Astrocyte (in vitro differentiated cells and primary cell): ENCODE measurements around the gene ZNF138. TPM values are rescaled to one million over a fixed set of nuclear protein-coding genes. Genes with fewer than 3 reads are reported as not detected.
"Not testable (repeated sequence)": the region's sequence is repeated elsewhere in the genome, so short reads cannot be mapped to it uniquely, and the experiment has no call there.

Source experiments
- DNase-seq: peaks from one replicate; pipeline ENCODE4 v3.0.0-alpha.2; 2010; ENCODE audit warnings: low read depth
- FAIRE-seq: peaks from 2 replicates; lab custom pipeline; 2011; peaks lifted over from hg19 to GRCh38; lab: Jason Lieb, UNC
- H2AFZ ChIP-seq: 2 replicates; pipeline ENCODE4 v1.6.0; 2012; ENCODE audit warnings: low read depth, low read length, inconsistent platforms
- H3K27ac ChIP-seq: 2 replicates; pipeline ENCODE4 v1.5.1; 2011; ENCODE audit warnings: low read depth, low read length, inconsistent platforms
- H3K27me3 ChIP-seq: 2 replicates; pipeline ENCODE4 v1.6.0; 2011; ENCODE audit warnings: low read length, inconsistent platforms; ENCODE audit not compliant: insufficient read depth
- H3K36me3 ChIP-seq: 2 replicates; pipeline ENCODE4 v1.5.1; 2011; ENCODE audit warnings: low read length, inconsistent platforms; ENCODE audit not compliant: insufficient read depth
- H3K4me1 ChIP-seq: 2 replicates; pipeline ENCODE4 v1.5.1; 2011; ENCODE audit warnings: low read length, inconsistent platforms; ENCODE audit not compliant: insufficient read depth
- H3K4me2 ChIP-seq: 2 replicates; pipeline ENCODE4 v1.6.0; 2012; ENCODE audit warnings: low read length, inconsistent platforms
- H3K4me3 ChIP-seq: 2 replicates; pipeline ENCODE4 v1.5.1; 2011; ENCODE audit warnings: low read depth, mild to moderate bottlenecking, low read length, inconsistent platforms; ENCODE audit not compliant: insufficient read depth
- H3K79me2 ChIP-seq: 2 replicates; pipeline ENCODE4 v1.6.0; 2012; ENCODE audit warnings: mild to moderate bottlenecking, low read length, inconsistent platforms; ENCODE audit not compliant: insufficient read depth
- H3K9ac ChIP-seq: 2 replicates; pipeline ENCODE4 v1.6.0; 2012; ENCODE audit warnings: mild to moderate bottlenecking, low read length, inconsistent platforms
- H3K9me3 ChIP-seq: 2 replicates; pipeline ENCODE4 v1.5.1; 2012; ENCODE audit warnings: low read depth, mild to moderate bottlenecking, low read length, inconsistent platforms; ENCODE audit not compliant: insufficient read depth
- H4K20me1 ChIP-seq: 2 replicates; pipeline ENCODE4 v1.6.0; 2012; ENCODE audit warnings: low read length, inconsistent platforms; ENCODE audit not compliant: insufficient read depth
- H3K27ac Mint-ChIP-seq: one replicate; pipeline ENCODE4 v1.8.0; 2021; ENCODE audit warnings: mild to moderate bottlenecking, mixed read lengths; ENCODE audit not compliant: unreplicated experiment
- H3K27me3 Mint-ChIP-seq: one replicate; pipeline ENCODE4 v1.8.0; 2021; ENCODE audit warnings: low read depth, mixed read lengths; ENCODE audit not compliant: unreplicated experiment
- H3K36me3 Mint-ChIP-seq: one replicate; pipeline ENCODE4 v1.8.0; 2021; ENCODE audit warnings: low read depth, mixed read lengths; ENCODE audit not compliant: unreplicated experiment
- H3K4me1 Mint-ChIP-seq: one replicate; pipeline ENCODE4 v1.8.0; 2021; ENCODE audit warnings: low read depth, mixed read lengths; ENCODE audit not compliant: unreplicated experiment
- H3K4me3 Mint-ChIP-seq: one replicate; pipeline ENCODE4 v1.8.0; 2021; ENCODE audit warnings: mild to moderate bottlenecking, moderate library complexity, mixed read lengths; ENCODE audit not compliant: unreplicated experiment
- H3K9me3 Mint-ChIP-seq: one replicate; pipeline ENCODE4 v1.8.0; 2021; ENCODE audit warnings: mild to moderate bottlenecking, mixed read lengths; ENCODE audit not compliant: unreplicated experiment
- EZH2 ChIP-seq: IDR thresholded peaks from 2 replicates; pipeline ENCODE4 v1.6.1; 2012; ENCODE audit warnings: mild to moderate bottlenecking, low read length, inconsistent platforms; ENCODE audit not compliant: insufficient read depth
- total RNA-seq: library from RNA; stranded (reverse); gene quantifications from 2 replicates; pipeline ENCODE4 v1.2.1, GENCODE V29; 2021
- TF ChIP-seq, protein P1 (sequence below): IDR thresholded peaks from 2 replicates; pipeline ENCODE4 v1.5.1; 2011; ENCODE audit warnings: low read depth, mild to moderate bottlenecking, inconsistent platforms, low read length, moderate library complexity; ENCODE audit not compliant: insufficient read depth

Gene ZNF138
- total RNA-seq, 1 donor from 2014 or later, result 5.7 TPM

DNA sequence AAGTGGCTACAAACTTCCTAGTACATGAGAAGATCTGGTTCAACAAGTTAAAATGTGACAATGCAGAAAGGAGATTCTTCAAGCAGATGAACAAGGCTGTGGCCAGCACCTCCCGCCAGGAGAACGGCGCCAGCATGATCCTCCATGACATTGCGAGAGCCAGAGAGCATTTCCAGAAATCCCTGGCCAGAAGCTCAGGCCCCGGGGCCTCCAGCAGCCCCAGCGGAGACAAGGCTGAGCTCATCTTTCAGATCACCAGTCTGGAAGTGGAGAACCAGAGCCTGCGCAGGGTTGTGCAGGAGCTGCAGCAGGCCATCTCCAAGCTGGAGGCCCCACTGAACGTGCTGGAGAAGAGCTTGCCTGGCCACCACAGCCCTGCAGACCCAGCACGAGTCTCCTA is 68.8 kb downstream of the ZNF138 start:
- Mint-ChIP-seq H3K4me3 (no peak overlapping the region), H3K36me3 (no peaks in the 10 kb centered on the region), H3K4me1 (no peaks in the 10 kb centered on the region), H3K9me3 (peaks cover 9% of the 10 kb centered on the region), H3K27me3 (peaks cover 11% of the 10 kb centered on the region), H3K27ac (no peak overlapping the region)
- no peak for FAIRE-seq
- TF ChIP-seq, protein P1, sequence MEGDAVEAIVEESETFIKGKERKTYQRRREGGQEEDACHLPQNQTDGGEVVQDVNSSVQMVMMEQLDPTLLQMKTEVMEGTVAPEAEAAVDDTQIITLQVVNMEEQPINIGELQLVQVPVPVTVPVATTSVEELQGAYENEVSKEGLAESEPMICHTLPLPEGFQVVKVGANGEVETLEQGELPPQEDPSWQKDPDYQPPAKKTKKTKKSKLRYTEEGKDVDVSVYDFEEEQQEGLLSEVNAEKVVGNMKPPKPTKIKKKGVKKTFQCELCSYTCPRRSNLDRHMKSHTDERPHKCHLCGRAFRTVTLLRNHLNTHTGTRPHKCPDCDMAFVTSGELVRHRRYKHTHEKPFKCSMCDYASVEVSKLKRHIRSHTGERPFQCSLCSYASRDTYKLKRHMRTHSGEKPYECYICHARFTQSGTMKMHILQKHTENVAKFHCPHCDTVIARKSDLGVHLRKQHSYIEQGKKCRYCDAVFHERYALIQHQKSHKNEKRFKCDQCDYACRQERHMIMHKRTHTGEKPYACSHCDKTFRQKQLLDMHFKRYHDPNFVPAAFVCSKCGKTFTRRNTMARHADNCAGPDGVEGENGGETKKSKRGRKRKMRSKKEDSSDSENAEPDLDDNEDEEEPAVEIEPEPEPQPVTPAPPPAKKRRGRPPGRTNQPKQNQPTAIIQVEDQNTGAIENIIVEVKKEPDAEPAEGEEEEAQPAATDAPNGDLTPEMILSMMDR, result no peak
- no peak for TF ChIP-seq EZH2
- Histone ChIP-seq H3K27me3 (no peaks in the 10 kb centered on the region), H2AFZ (no peak overlapping the region), H4K20me1 (no peaks in the 10 kb centered on the region), H3K4me3 (no peak overlapping the region), H3K9me3 (peaks cover 4% of the 10 kb centered on the region), H3K4me1 (no peaks in the 10 kb centered on the region), H3K4me2 (no peak overlapping the region), H3K36me3 (no peaks in the 10 kb centered on the region), H3K79me2 (no peaks in the 10 kb centered on the region), H3K9ac (no peak overlapping the region), H3K27ac (no peak overlapping the region)
- DNase-seq, result no peak

DNA sequence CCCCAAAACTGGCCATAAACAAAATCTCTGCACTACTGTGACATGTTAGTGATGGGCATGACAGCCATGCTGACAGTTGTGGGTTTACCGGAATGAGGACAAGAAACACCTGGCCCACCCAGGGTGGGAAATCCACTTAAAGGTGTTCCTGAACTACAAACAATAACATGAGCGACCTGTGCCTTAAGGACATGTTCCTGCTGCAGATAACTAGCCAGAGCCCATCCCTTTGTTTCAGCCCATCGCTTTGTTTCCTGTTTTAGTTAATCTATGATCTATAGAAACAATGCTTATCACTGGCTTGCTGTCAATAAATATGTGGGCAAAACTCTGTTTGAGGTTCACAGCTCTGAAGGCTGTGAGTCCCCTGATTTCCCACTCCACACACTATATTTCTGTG is 69.3 kb downstream of the ZNF138 start:
- not testable (repeated sequence) for H3K4me3 ChIP-seq, H3K27me3 ChIP-seq, H3K4me1 ChIP-seq, H3K79me2 ChIP-seq, H3K27ac ChIP-seq, H3K4me2 ChIP-seq, H3K9ac ChIP-seq, H3K4me3 Mint-ChIP-seq, H3K27ac Mint-ChIP-seq, FAIRE-seq, H2AFZ ChIP-seq, H4K20me1 ChIP-seq, DNase-seq, H3K36me3 Mint-ChIP-seq, H3K9me3 ChIP-seq, H3K4me1 Mint-ChIP-seq, H3K36me3 ChIP-seq
- Mint-ChIP-seq H3K27me3 (peaks cover 11% of the 10 kb centered on the region), H3K9me3 (peaks cover 13% of the 10 kb centered on the region)

DNA sequence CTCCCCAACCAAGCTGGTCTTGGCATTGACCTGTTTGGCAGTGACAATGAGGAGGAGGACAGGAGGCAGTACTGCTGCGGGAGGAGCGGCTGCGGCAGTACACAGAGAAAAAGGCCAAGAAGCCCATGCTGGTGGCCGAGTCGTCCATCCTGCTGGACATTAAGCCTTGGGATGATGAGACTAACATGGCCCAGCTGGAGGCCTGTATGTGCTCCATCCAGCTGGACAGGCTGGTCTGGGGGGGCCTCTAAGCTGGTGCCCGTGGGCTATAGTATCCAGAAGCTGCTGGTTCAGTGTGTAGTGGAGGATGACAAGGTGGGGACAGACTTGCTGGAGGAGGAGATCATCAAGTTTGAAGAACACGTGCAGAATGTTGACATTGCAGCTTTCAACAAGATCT is 69.7 kb downstream of the ZNF138 start:
- Histone ChIP-seq H2AFZ (no peak overlapping the region), H3K27me3 (no peaks in the 10 kb centered on the region), H3K36me3 (no peaks in the 10 kb centered on the region), H3K4me3 (no peak overlapping the region), H4K20me1 (no peaks in the 10 kb centered on the region), H3K4me1 (no peaks in the 10 kb centered on the region), H3K4me2 (no peak overlapping the region), H3K9ac (no peak overlapping the region), H3K27ac (no peak overlapping the region), H3K79me2 (no peaks in the 10 kb centered on the region), H3K9me3 (peaks cover 4% of the 10 kb centered on the region)
- TF ChIP-seq, protein P1, result no peak
- no peak for TF ChIP-seq EZH2
- DNase-seq (no peak), FAIRE-seq (no peak)
- Mint-ChIP-seq H3K4me3 (no peak overlapping the region), H3K9me3 (peaks cover 15% of the 10 kb centered on the region), H3K27me3 (peaks cover 11% of the 10 kb centered on the region), H3K4me1 (no peaks in the 10 kb centered on the region), H3K27ac (no peak overlapping the region), H3K36me3 (no peaks in the 10 kb centered on the region)
